Testis (tissue), 3 donors: ENCODE data around the gene AHCTF1. TPM values are rescaled to one million over a fixed set of nuclear protein-coding genes. Genes with fewer than 3 reads are reported as not detected.

Experiments
- DNase-seq: peaks from one replicate; pipeline ENCODE4 v3.0.0-alpha.2; 2019
- H3K27ac ChIP-seq, 2 donors: fragments of 200-600 bp; sonication (generic); one replicate each; pipeline ENCODE4 v1.5.1; 2019
- H3K27me3 ChIP-seq: fragments of 200-600 bp; sonication (generic); one replicate; pipeline ENCODE4 v1.5.1; 2019
- H3K36me3 ChIP-seq: fragments of 200-600 bp; sonication (generic); one replicate; pipeline ENCODE4 v1.5.1; 2017; ENCODE audit warnings: low read depth; ENCODE audit errors: missing control alignments
- H3K4me1 ChIP-seq: fragments of 200-600 bp; sonication (generic); one replicate; pipeline ENCODE4 v1.5.1; 2019
- H3K4me3 ChIP-seq, 2 donors: fragments of 200-600 bp; sonication (generic); one replicate each; pipeline ENCODE4 v1.5.1; 2017 to 2019
- H3K9me3 ChIP-seq: fragments of 200-600 bp; sonication (generic); one replicate; pipeline ENCODE4 v1.5.1; 2017
- CTCF ChIP-seq, 3 experiments: fragments of 450-650 bp in 2 of 3; fragments of 200-600 bp in 1 of 3; sonication (generic) in 1 of 3; IDR thresholded peaks; one replicate each; pipeline ENCODE4 v1.5.1; 2016 to 2019; ENCODE audit warnings: antibody characterized with exemption in 3 of 3, mild to moderate bottlenecking in 2 of 3, moderate library complexity in 1 of 3
- POLR2A ChIP-seq: fragments of 450-650 bp; IDR thresholded peaks from one replicate; pipeline ENCODE4 v1.6.1; 2017; ENCODE audit warnings: antibody characterized with exemption, mild to moderate bottlenecking, moderate library complexity
- WGBS, 2 donors: methylation state at CpG; one replicate each; pipeline ENCODE4 v1.1.5; 2018; 5-methylcytosine and 5-hydroxymethylcytosine counted together
- intact Hi-C: fragments of 100-400 bp; cut with DNase I; formaldehyde crosslinking; loops from one replicate; pipeline ENCODE4 v1.15.1; 2023; ENCODE audit warnings: low total_unique reads
- polyA plus RNA-seq: library from polyadenylated mRNA; stranded (reverse); fragments of 350-450 nt; fragmentation: Illumina TruSeq; extraction: RNeasy Lipid Tissue Mini Kit (QIAGEN cat#74804); gene quantifications from one replicate; pipeline ENCODE4 v1.2.3, GENCODE V29; 2014; ENCODE audit warnings: low read depth, low replicate concordance; ENCODE audit not compliant: insufficient read depth
- total RNA-seq, 2 donors: library from RNA; depleted of rRNA; stranded (reverse); fragments of >200 nt; gene quantifications; one replicate each; pipeline ENCODE4 v1.2.3, GENCODE V29; 2016

The AHCTF1 gene
- total and polyA plus RNA-seq, 3 donors from 2014 or later, result 58.6 to 97.6 (median 66.2) TPM

GRCh38 chr1:246925997-246926626 lies 5.6 kb downstream of the AHCTF1 start:
- no peak for DNase-seq
- H3K9me3 ChIP-seq, result no peaks in the 10 kb centered on the region
- no peak for TF ChIP-seq POLR2A
- TF ChIP-seq CTCF (IDR thresholded peaks at IDR 0.05), result no peak
- peaks cover 3% of the 10 kb centered on the region for H3K36me3 ChIP-seq
- no peak overlapping the region for H3K4me3 ChIP-seq
- peaks cover 22% of the 10 kb centered on the region for H3K4me1 ChIP-seq
- intact Hi-C loops, result no loop called here
- H3K27ac ChIP-seq, result no peak overlapping the region
- WGBS, 2 donors, result 96 to 97% methylated on average over 6 of the region's 6 CpGs
- H3K27me3 ChIP-seq, result no peaks in the 10 kb centered on the region

GRCh38 chr1:246923900-246924299 lies 7.8 kb downstream of the AHCTF1 start:
- DNase-seq, result no peak
- peaks cover 3% of the 10 kb centered on the region for H3K36me3 ChIP-seq
- 32 to 56% methylated on average over 3 of the region's 3 CpGs for WGBS, 2 donors
- no peaks in the 10 kb centered on the region for H3K27me3 ChIP-seq
- H3K27ac ChIP-seq, result no peak overlapping the region
- no peak overlapping the region for H3K4me3 ChIP-seq
- H3K9me3 ChIP-seq, result no peaks in the 10 kb centered on the region
- peaks cover 15% of the 10 kb centered on the region for H3K4me1 ChIP-seq
- intact Hi-C loops, result no loop called here
- TF ChIP-seq CTCF (IDR thresholded peaks at IDR 0.05) (no peak), POLR2A (no peak)

- Histone ChIP-seq H3K9me3 (no peaks in the 10 kb centered on the region), H3K27ac (no peak overlapping the region), H3K4me3 (no peak overlapping the region), H3K36me3 (peaks cover 2% of the 10 kb centered on the region), H3K4me1 (peaks cover 11% of the 10 kb centered on the region), H3K27me3 (no peaks in the 10 kb centered on the region)
- no peak for DNase-seq
- no peak for TF ChIP-seq POLR2A
- TF ChIP-seq CTCF (IDR thresholded peaks at IDR 0.05), result no peak
- intact Hi-C loops, result no loop called here
- 91 to 94% methylated on average over 5 of the region's 5 CpGs for WGBS, 2 donors
Measured at GRCh38 chr1:246923482-246923881, 8.3 kb downstream of the AHCTF1 start.

GRCh38 chr1:246921481-246921880 lies 10.3 kb downstream of the AHCTF1 start:
- H3K9me3 ChIP-seq, result no peaks in the 10 kb centered on the region
- WGBS, 2 donors, result 80 to 83% methylated on average over 3 of the region's 3 CpGs

More at GRCh38 chr1:246921481-246921880, 10.3 kb downstream of the AHCTF1 start:
- no peak for DNase-seq
- intact Hi-C loops, result no loop called here
- H3K4me3 ChIP-seq, result no peak overlapping the region
- peaks cover 3% of the 10 kb centered on the region for H3K4me1 ChIP-seq
- H3K27ac ChIP-seq, result no peak overlapping the region
- no peaks in the 10 kb centered on the region for H3K27me3 ChIP-seq
- TF ChIP-seq CTCF (IDR thresholded peaks at IDR 0.05) (no peak), POLR2A (no peak)
- no peaks in the 10 kb centered on the region for H3K36me3 ChIP-seq
